Left cardiac atrium (tissue), 4 donors: ENCODE measurements around the gene DAPK1. TPM values are rescaled to one million over a fixed set of nuclear protein-coding genes. Genes with fewer than 3 reads are reported as not detected.

Source experiments
- ATAC-seq, 2 donors: fragments of 200-7000 bp; cut with Tn5 transposase; one replicate each; pipeline ENCODE4 v1.9.1; 2020; ENCODE audit warnings: mild to moderate bottlenecking in 2 of 2, moderate library complexity in 2 of 2
- DNase-seq: peaks from one replicate; pipeline ENCODE4 v3.0.0-alpha.2; 2020
- intact Hi-C, 2 donors: fragments of 100-400 bp; cut with DNase I; formaldehyde crosslinking; loops; one replicate each; pipeline versions ENCODE4 v1.14.1 to v1.15.1; 2022 to 2023
- total RNA-seq, 2 donors: library from RNA; stranded (reverse); fragmentation: NEBNext Ultra II Directional; extraction: Animal tissue kit (Norgen Biotek cat#: 25700); gene quantifications; one replicate each; pipeline ENCODE4 v1.2.1, GENCODE V29; 2021
- donor health status: DM: no; HTN: yes; CAD: no.
- donor health status: DM: no; HTN: yes; CAD: no; lungs with severe emphysema.
- donor health status: DM: yes; HTN: yes; CAD: no.
- donor health status: Dilated cardiomyopathy.

DAPK1 gene
- total RNA-seq, 2 donors from 2014 or later: 19.9 to 21.7 TPM

DNA sequence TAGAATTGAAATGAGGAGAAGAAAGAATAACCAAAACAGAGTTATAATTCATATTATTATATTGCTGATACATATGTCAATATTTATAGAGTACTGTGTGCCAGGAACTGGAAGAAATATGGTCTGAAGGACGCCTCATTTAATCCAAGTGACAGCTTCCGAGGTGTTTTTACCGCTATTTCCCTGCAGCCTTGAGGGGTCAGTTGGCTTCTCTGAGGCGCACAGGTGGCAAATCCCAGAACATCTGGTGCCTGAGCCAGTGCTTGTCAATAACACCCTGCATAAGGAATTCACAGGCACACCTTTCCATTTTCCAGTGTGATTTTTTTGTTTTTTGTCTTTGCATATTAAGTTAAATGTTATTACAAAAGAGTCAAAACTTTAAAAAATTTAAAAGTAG is 185.0 kb downstream of the DAPK1 start:
- no peak for DNase-seq
- no peak for ATAC-seq
- intact Hi-C loops: loop anchor here (5.0 kb wide), 1 partner anchor 130 kb away; no protein-coding TSS in a partner anchor

DNA sequence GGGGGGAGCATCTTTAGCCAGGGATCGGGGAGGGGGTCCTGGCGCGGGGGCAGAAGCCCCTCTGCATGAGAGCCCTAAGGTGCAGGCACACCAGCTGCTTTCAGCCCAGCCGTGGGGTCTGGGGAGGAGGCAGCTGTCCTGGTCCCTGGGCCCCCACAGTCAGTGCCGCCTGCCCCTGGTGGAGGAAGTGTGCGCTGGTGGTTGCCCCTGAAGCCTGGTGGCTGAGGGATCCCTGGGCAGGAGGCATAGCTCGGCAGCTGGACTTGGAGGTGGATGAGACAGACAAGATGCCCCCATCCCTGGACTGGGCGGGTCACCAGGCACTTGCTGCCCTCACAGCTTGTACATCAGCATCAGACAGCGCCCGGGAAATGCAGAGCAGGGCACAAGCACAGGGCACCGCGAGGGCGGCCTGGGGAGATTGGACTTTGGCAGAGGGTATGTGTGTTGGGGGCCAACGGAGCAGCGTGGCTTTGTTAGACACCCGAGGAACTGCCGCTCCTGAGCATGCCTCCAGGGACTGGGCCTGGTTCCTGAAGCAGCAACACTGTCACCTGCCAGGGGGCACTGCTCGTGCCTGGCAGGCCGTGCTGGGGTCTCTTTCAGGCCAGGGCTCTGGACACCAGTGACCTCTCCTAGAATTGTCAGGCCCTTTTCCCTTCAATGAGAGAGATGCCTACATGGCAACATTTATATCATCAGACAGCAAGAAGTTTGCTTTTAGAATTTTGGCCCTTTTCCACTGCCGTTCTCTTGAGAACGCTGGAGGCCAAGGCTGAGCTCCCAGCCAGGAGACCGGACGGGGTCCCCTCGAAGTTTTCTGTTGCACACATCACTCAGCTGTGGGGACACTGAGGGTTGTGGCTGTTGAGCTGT is 186.3 kb downstream of the DAPK1 start:
- ATAC-seq (no peak), DNase-seq (no peak)
- intact Hi-C loops: loop anchor here (2.0 to 5.0 kb wide), 2 partner anchors 128 to 357 kb away; no protein-coding TSS in a partner anchor

DNA sequence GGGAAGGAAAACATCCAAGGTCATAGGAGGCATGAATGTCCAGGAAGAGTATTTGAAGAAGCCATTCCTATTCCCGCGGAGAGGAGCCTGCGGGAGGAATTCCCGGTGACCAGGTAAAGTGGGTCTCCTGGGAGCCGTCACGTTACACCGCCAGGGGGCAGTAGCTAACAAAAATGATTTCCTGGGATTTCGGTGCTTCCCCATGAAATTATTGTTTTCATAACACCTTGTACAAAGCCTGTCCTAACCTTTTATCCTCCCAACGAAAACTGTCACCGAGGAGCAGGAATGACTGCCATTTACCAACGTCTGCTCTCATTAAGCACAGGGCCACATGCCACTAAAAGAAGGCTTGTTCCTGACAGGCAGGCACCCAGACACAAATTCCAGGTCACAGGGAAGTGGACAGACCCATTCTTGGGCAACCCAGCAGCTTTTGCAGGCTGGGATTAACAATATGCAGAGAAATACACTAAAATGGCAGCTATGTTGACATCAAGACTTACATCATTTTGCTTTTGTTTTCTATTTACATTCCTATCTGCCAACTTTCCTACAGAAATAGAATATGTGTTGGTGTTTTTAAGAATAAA is 187.1 kb downstream of the DAPK1 start:
- intact Hi-C loops: loop anchor here (2.0 to 5.0 kb wide), 2 partner anchors 128 to 356 kb away; no protein-coding TSS in a partner anchor
- ATAC-seq (peak; percentile 7 to 31), DNase-seq (peak; percentile 39)

DNA sequence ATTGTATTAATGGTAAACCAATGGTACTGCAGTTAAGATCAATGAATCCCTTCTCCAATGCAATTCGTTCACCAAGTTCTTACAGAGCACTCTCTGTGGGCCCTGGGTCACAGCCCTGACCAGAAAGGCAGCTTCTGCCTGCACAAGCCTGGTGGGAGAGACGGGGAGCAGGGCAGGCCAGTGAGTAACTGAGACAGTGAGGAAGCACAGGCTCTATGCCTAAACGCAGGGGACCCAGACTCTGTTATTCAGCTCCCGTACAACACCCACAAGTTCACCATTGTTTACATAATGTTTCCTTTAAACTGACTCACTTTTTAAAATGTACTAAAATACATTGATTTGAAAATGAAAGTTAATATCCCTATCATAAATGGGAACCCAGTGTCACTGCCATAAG is 187.8 kb downstream of the DAPK1 start:
- intact Hi-C loops: loop anchor here in 1 of 2 donors (2.0 kb wide), 1 partner anchor 355 kb away; no protein-coding TSS in a partner anchor
- no peak for DNase-seq
- ATAC-seq: no peak

DNA sequence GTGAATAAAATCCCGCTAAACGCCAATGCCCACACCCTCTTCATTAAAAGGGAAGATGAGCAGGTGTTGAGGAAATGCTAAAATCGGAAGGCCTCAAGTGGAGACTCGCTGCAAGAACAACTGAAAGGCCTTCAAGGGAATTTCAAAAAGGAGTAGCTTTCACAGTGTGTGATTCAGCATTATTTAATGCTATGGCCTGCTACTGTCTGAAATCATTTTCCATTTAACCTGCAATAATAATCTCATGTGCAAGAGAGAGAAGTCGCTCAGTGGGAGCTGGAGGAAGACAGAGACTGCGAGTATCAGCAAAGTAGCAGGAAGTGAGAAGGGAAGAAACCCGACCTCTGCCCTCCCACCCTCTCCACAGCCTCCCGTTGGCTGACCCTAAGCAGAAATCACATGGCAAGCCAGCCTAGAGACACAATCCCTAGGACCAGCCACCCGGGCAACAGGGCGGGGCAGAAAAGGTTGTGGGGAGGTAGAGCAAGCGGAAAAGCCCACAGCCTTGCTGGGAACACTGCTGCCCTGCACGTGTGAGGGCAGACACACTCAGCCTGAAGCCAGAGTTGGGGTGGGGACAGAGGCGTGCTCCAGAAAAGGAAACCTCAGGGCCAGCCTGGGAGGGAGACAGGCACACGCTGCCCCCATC is 188.3 kb downstream of the DAPK1 start:
- ATAC-seq (peak in 1 of 2 donors; percentile 74), DNase-seq (peak; percentile 70)
- intact Hi-C loops: loop anchor here in 1 of 2 donors (2.0 kb wide), 1 partner anchor 355 kb away; no protein-coding TSS in a partner anchor

DNA sequence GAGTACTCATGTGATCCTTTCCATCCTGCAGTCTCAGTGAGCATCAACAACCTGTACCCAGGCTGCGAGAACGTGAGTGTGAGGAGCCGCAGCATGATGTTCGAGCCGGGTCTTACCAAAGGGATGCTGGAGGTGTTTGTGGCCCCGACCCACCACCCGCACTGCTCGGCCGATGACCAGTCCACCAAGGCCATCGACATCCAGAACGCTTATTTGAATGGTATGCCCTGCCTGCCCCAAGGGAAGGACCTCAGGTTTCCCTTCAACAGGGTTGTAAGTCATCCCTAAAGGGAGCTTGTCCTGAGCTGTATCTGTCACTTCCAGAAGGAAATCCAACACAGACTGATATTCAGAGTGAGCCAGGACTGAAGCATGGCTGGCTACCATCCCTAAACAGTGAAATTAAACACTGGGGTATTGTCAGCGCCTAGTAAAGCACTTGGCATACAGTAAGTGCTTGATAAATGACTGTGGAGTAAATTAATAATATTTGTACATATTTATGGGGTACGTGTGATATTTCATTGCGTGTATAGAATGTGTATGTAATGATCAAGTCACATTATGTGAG is 188.9 kb downstream of the DAPK1 start:
- ATAC-seq: no peak
- DNase-seq: no peak
- intact Hi-C loops: no loop called here

DNA sequence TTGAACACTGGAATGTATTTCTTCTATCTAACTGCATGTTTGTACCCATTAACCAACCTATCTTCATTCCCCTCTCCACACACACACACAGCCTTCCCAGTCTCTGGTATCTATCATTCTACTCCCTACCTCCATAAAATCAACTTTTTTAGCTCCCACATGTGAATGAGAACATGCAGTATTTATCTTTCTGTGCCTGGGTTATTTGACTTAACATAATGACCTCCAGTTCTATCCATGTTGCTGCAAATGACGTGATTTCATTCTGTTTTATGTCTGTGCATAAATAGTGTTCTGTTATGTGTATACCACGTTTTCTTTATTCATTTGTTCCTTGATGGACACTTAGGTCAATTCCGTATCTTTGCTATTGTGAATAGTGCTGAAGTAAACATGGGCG is 189.5 kb downstream of the DAPK1 start:
- ATAC-seq: no peak
- DNase-seq: no peak
- intact Hi-C loops: no loop called here

DNA sequence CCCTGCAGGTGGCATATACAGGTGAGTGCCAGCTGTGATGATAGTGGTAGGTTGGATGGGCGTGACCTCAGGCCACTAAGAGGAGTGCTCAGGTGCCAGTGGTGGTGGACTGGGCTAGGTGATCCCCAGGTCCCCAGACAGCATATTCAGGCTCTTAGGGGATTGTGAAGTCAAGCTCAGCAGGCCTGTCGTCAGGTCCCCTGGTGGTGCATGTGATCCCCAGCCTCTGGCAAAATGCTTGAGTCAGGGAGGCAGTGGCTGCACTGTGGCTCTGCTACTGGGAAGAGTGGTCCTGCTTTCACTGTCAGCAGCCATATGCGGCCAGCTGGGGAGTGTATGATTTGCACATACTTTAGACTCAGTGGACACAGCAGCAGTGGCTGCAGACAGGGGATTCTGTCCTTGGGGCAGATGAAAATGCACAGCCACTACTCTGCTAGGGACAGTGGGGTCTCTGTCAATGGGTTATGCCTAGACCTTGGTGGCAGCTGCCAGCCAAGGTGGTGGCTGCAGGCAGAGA is 196.6 kb downstream of the DAPK1 start:
- intact Hi-C loops: no loop called here
- DNase-seq: no peak
- peak in 1 of 2 donors; percentile 29 for ATAC-seq

DNA sequence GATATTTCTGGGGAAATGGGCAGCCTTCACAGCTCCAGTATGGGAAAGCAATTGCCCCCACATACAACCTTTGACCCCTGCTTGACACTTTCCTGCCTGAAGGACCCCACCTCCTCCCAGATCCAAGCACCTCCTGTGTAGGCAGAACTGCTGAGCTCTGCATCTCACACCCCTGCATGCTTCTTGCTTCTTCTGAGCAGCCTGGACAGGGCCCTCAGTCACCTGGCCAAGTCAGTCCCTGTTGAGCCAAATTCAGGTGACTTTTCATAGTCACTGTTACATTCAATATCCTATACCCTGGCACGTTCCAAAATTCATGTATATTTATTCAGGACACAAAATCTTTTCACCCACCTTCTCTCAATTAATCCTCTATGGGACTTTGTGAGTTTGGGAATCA is 197.9 kb downstream of the DAPK1 start:
- ATAC-seq: no peak
- DNase-seq: no peak
- intact Hi-C loops: no loop called here

DNA sequence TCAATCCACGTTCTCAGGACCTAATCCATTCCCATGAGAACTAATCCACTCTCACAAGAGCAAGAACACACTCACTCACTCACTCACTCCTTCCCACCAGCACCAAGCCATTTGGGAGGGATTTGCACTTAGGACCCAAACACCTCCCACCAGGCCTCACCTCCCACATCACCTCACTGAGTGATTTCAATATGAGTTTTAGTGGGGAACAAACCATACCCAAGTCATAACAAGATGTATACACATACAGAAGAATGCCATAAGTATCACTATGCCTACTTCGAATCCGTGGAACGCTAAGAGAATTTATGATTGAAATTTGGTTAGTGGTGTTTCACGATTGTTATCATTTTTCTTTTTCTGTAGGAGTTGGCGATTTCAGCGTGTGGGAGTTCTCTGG is 199.0 kb downstream of the DAPK1 start:
- ATAC-seq (no peak), DNase-seq (no peak)

DNA sequence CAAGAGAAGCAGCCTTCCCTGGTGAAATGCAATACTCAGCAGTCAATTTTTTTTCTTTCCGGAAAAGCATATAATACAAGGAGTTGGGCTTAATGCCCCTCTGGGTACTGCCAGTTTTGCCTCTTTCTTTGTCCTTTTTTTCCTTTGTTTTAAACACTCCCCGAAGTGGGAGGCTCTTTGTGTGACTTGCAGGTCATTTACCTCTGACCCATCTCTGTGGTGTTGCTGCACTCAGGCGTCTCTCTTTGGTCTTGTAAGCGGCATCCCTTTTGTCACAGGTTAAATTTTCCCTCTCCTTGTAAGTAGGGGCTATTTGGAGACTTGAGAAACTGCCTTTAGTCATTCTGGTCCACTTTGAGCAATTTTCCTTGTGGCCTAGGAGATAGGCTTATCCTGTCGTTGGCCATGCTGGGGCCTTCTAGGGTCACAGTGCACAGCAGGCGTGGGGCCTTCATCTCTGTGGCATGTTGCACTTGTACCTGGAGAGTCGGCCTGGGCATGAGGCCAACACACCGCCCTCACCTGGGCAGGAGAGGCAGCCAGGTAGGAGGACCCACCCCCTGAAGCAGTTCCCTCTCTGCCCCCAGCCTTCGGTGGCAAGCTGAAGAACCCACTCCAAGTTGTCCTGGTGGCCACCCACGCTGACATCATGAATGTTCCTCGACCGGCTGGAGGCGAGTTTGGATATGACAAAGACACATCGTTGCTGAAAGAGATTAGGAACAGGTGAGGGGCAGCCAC is 200.6 kb downstream of the DAPK1 start:
- intact Hi-C loops: no loop called here
- DNase-seq: no peak

More for the DNA sequence above, 199.0 kb downstream of the DAPK1 start:
- intact Hi-C loops: no loop called here

DNA sequence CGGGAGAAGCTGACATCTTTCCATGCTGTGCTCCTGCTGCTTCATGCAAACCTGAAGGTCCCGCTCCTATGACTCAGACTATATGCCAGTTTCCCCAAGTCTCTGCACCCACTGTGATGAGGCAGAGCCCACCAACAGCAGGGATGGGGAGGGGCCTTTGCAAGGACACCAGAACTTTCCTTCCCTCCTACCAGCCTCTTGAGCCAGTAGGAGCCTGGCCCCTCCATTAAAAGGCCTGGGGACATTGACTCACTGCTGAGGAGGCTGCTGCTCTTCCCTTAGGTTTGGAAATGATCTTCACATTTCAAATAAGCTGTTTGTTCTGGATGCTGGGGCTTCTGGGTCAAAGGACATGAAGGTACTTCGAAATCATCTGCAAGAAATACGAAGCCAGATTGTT is 202.2 kb downstream of the DAPK1 start:
- no peak for DNase-seq
- intact Hi-C loops: no loop called here
- ATAC-seq: no peak

More for the DNA sequence above, 200.6 kb downstream of the DAPK1 start:
- ATAC-seq: no peak

DNA sequence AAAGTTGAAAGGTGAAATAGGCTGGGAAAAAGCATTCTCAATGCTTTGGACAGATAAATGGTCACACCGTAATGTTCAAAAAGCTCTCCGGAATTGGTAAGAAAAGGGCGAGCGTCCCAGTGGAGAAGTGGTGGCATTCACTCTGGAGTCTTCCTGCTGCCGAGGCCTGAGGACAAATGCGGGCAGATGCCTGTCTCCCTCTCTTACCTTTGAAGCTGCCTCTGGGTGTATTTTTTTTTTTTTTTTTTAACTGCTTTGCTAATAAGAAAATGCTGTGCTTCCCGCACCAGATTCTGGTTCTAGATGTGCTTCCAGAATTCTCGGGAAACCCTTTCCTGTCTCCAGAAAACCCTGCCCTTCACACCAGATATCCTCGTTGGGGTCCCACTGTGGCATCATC is 203.8 kb downstream of the DAPK1 start:
- intact Hi-C loops: no loop called here
- ATAC-seq: no peak
- DNase-seq: no peak

DNA sequence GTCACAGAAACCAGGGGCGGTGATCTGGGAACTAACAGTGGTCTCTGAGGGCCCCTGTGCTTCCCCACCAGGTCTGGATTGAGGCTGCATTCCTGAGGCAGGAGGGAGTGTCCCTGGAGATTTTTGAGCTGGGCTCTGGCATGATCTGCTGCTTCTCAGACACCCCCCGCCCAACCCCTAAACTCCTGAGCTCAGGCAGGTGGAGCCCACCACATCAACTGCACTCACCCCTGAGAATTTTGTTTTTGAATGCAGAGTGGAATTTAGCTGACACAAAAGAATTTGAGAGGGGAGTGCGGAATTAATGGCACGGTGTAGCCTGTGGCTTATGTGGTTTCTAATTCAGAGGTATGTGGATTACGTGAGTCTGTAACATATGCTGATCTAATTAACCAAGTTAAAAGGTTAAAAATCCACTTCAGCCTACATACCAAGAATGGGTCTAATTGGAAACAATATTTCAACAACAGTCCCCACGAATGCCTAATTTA is 204.3 kb downstream of the DAPK1 start:
- intact Hi-C loops: no loop called here
- DNase-seq (no peak), ATAC-seq (no peak)

DNA sequence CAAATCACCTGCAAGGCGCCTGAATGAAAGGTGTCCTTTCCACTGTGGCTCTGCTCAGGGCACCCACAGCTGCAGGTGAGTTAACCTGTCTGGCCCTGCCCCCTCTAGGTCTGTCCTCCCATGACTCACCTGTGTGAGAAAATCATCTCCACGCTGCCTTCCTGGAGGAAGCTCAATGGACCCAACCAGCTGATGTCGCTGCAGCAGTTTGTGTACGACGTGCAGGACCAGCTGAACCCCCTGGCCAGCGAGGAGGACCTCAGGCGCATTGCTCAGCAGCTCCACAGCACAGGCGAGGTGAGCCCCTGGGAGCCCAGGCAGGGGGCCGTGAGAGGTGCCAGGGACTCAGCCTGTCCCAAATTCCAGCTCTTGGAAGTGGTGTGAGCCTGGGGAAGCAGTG is 205.3 kb downstream of the DAPK1 start:
- intact Hi-C loops: no loop called here
- ATAC-seq: no peak
- DNase-seq: no peak

DNA sequence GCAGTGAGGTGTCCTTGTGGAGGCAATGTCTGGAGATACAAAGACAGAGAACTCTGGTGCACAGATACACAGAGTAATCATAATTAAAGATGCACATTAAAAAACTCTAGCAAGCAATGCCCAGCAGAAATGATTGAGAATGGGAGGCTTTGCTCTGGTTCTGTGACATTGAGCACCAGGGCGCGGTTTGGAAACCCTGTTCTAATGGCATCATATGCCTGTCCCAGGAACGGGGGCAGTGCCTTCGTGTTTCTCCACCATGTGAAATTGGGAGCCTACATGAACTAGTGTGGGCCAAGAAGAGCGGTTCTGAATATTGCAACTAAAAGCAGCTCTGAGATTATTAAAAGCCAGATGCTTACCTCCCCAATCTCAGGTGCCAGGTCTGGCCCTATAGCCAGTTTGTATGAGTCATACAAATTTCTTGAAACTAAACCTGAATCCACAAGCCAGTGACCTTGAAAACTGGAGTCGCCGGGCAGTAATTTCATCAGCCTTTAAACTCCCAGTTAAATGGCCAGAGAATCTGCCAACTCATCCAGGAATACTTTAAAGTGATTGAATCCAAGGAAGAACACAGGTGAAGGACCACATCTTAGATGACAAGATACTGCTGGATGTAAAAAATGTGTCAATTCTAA is 206.1 kb downstream of the DAPK1 start:
- DNase-seq (no peak), ATAC-seq (no peak)
- intact Hi-C loops: no loop called here

DNA sequence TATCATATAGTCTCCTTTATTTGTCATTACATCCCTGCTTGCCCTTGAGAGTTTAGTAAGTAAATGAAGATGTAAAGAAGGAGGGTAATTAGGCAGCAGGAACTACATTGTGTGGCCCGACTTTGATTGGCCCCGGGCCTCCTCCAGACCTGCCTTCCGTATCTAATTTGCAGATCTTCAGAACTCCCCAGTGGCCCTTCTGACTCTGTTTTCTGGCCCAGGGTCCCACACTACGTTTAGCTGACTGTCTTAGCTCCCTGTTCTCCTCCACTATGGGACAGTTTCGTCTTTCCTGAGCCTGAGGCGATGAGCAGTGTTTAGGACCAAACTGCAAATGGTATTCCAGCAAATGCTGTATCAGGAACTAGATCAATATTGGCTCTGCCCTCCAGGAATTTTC is 206.7 kb downstream of the DAPK1 start:
- ATAC-seq: no peak
- intact Hi-C loops: no loop called here
- no peak for DNase-seq
